GM12865 (cell line): ENCODE measurements around the gene BRME1.

Source experiments
- DNase-seq: peaks from one replicate; pipeline ENCODE4 v3.0.0; 2010; ENCODE audit warnings: low read depth
- H3K4me3 ChIP-seq: 2 replicates; pipeline ENCODE4 v1.5.1; 2011; ENCODE audit warnings: mild to moderate bottlenecking, low read depth, low read length, control low read depth
- TF ChIP-seq, protein P1 (sequence below): IDR thresholded peaks from 2 replicates; pipeline ENCODE4 v1.5.1; 2011; ENCODE audit warnings: low read length, control low read depth, low read depth, inconsistent platforms; ENCODE audit not compliant: insufficient read depth; ENCODE audit errors: missing control alignments

BRME1 gene

DNA sequence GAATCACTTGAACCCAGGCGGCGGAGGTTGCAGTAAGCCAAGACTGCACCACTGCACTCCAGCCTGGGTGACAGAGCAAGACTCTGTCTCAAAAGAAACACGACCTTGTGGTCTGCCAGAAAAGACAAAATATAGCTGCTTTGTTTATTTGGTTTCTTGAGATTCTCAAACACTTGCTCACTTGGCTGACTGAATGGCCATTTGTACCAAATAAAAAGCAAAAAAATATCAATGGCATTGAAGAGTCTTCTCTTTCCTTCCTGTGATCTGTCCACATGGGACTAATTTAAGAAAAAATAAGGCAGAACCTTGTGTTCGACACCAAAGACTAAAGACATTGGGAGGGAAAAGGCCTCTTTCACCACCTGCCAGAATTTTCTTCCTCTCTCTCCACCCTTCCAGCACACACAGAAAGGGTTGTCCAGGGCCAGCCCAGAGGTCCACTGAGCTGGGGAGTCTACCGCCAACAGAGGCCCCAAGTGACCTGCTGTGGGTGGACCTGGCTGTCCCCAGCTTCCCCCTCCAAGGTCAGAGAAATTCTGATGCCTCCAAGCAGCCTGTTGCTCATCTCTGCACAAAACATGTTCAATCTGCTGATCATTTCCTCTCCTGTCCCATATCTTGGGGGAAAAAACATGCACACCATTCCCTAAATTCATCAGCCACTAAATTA is 5.9 kb downstream of the BRME1 start:
- no peak overlapping the region for H3K4me3 ChIP-seq
- TF ChIP-seq, protein P1, sequence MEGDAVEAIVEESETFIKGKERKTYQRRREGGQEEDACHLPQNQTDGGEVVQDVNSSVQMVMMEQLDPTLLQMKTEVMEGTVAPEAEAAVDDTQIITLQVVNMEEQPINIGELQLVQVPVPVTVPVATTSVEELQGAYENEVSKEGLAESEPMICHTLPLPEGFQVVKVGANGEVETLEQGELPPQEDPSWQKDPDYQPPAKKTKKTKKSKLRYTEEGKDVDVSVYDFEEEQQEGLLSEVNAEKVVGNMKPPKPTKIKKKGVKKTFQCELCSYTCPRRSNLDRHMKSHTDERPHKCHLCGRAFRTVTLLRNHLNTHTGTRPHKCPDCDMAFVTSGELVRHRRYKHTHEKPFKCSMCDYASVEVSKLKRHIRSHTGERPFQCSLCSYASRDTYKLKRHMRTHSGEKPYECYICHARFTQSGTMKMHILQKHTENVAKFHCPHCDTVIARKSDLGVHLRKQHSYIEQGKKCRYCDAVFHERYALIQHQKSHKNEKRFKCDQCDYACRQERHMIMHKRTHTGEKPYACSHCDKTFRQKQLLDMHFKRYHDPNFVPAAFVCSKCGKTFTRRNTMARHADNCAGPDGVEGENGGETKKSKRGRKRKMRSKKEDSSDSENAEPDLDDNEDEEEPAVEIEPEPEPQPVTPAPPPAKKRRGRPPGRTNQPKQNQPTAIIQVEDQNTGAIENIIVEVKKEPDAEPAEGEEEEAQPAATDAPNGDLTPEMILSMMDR = no peak
- DNase-seq = no peak

DNA sequence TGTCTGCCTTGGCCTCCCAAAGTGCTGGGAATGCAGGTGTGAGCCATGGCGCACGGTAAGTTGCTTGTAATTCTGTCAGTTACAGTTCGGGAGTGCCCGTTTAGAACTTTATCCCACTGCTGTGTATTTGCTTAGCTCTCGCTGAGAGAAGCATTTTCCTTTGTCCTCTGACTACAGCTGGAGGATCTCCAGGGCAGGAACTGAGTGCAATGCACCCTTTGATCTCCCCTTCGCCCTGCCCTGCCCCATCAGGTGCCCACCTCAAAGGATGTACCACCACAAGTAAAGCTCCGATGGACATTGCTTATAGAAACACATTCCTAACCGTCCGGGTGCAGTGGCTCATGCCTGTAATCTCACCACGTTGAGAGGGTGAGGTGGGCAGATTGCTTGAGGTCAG is 6.5 kb downstream of the BRME1 start:
- no peak for DNase-seq
- H3K4me3 ChIP-seq = no peak overlapping the region
- TF ChIP-seq, protein P1 = no peak

DNA sequence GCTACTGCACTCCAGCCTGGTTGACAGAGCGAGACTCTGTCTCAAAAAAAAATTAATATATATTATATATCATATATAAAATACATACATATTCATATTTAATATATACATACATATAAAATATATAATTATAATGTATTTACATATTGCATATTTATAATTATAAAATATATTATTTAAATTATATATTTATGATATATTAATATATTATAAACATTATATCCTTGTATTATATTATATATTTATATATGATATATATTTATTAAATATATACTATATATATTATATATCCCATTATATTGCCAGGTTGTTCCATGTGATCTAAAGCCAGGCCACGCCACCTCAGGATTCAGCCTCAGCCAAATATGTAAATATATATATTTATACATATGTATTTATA is 9.7 kb downstream of the BRME1 start:
- no peak for DNase-seq
- TF ChIP-seq, protein P1 = no peak
- no peak overlapping the region for H3K4me3 ChIP-seq

DNA sequence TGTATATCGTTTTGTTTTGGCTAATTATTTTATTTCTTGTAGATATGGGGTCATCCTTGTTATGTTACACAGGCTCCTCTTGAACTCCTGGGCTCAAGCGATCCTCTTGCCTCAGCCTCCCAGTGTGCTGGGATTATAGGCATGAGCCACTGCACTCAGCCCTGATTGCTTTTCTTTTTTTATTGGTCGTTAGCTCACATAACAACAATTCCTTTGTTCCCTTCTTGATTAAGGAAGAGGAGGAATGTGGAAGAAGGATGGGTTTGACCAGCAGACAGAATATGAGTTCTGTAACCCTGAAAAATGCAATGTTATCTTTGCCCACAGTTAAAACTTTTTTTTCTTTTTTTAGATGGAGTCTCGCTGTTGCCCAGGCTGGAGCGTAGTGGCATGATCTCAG is 11.4 kb downstream of the BRME1 start:
- no peak for DNase-seq
- TF ChIP-seq, protein P1 = no peak
- H3K4me3 ChIP-seq = no peak overlapping the region

DNA sequence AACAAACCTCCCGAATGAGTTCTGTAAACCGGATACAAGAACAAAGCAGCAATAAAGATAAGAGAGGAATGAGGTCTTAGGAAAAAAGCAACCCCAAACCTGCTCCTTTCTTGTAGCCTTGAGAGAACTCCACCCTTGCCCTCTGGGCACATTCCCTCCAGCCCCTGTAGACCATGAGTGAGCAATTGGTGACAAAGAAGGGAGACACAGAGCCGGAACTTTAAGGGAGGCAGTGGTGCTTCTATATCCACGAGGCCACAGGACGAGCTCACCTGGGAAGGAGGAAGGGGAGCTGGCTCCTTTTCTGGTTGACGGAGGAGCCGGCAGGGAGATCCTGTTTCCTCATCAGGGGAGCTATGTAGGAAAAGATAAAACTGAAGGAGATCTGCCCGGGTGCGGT is 13.0 kb downstream of the BRME1 start:
- TF ChIP-seq, protein P1 = no peak
- DNase-seq = no peak
- no peak overlapping the region for H3K4me3 ChIP-seq

DNA sequence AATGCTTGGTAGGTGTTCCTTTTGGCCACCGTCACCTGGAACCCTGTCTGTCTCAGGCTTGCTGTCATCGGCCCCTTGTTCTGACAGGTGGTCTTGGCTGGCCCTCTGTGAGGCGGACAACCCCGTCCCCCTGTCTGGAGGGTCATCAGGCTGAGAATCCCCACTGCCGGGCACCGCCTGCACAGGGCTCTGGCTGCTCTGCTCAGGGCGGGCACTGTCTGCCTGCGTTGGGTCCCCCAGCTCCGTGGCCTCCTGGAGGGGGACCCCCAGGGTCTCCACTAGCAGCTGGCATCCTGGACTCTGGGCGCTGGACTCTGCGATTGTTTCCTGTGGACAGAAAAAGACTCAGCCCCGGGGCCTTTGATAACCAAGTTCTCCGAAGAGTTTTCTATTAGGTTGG is 15.8 kb downstream of the BRME1 start:
- no peak overlapping the region for H3K4me3 ChIP-seq
- TF ChIP-seq, protein P1 = no peak
- DNase-seq = no peak

DNA sequence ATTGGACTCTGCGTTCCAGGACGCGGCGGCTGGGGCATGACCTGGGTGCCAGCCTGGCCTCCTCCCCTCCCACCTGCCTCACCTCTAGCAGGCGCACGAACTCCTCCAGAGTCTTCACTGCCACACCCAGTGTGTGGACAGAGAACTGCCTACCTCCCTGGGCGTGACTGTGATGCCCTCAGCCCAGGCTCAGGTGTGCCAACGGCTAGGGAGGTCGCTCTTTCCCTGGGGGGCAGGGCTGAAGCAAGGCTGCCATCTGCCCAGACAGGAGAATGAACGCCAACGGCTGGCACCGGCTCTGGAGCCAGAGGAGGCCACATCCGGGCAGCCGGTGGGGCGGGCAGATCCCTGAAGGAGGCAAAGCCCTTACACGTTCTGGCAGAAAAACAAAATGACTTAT is 17.6 kb downstream of the BRME1 start:
- no peak for DNase-seq
- TF ChIP-seq, protein P1 = no peak
- no peak overlapping the region for H3K4me3 ChIP-seq
